ENCODE data around the gene ITPK1.

- TF ChIP-seq CTCF (conservative IDR thresholded peaks at IDR 0.05 in 1 of 2, IDR thresholded peaks at IDR 0.05 in 1 of 2; ENCODE audit: extremely low read depth in 1 of 2, insufficient read depth in 1 of 2, low read depth in 1 of 2, low read length in 2 of 2) (no peak), EZH2 (IDR thresholded peaks at IDR 0.05; ENCODE audit: borderline replicate concordance, low read length) (no peak)
Measured at GRCh38 chr14:93011141-93011529, 104.6 kb downstream of the ITPK1 start.

All from mammary epithelial cell (primary cell).